ENCODE measurements around the gene OXA1L.
"Not testable (repeated sequence)": the region's sequence is repeated elsewhere in the genome, so short reads cannot be mapped to it uniquely, and the experiment has no call there.

Gene OXA1L

DNA sequence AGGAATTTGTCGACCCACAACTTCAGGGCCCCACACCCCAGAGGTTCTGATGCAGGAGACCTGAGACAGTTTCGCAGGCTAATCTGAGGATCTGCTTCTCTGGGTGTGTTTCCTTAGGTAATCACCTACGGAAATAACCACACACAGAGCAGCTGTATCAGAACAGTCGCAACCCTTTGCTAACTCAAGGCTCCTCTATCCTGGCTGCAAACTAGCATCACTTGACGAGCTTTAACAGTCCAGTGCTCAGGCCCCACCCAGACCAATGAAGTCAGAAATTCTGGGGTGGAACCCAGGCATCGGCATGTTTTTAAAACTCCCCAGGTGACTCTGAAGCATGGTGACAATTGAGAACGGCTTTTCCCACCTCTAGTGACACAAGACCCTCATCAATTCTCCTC lies 28.1 kb downstream of the OXA1L start:
- in situ Hi-C loops (cut with HindIII; ENCODE audit: low pct_unique_long_range_greater_than_20kb, low sequenced_read_pairs) = no loop called here

DNA sequence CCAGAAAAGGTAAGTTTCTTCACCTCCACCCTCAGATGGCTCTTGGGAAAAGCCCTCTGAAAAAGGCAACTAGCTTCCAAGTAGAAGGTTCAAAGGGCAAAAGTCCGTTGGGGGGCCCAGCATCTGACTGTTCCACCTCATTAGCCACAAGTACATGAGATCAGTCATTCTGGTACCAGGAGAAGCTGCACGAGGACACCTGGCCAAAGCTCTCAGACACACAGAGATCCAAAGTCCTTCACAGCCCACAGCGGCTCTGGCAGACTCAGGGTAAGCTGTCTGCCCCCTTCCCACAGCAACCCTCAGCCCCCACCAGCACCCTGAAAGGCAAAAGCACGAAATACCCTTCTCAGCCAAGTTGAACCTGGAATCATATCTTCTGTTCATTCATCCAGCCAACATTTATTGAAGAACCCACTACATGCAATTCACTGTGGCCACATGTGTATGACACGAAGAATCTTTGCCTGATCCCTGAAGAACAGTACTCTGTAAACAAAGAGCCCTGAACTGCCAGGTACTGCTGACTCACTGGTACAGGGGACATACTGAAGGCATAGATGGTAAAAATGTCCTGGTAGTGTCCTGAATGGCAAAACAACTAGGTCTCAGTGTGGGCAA lies 29.7 kb downstream of the OXA1L start:
- in situ Hi-C loops (cut with HindIII; ENCODE audit: low pct_unique_long_range_greater_than_20kb, low sequenced_read_pairs) = no loop called here
- TF ChIP-seq JUND (IDR thresholded peaks at IDR 0.05; ENCODE audit: low read depth) = no peak
- DNase-seq (ENCODE audit: low read depth in 1 of 2, low spot score in 1 of 2) = no peak

More for the DNA sequence above, 28.1 kb downstream of the OXA1L start:
- DNase-seq (ENCODE audit: low read depth in 1 of 2, low spot score in 1 of 2) = no peak
- no peak for TF ChIP-seq JUND (IDR thresholded peaks at IDR 0.05; ENCODE audit: low read depth)

DNA sequence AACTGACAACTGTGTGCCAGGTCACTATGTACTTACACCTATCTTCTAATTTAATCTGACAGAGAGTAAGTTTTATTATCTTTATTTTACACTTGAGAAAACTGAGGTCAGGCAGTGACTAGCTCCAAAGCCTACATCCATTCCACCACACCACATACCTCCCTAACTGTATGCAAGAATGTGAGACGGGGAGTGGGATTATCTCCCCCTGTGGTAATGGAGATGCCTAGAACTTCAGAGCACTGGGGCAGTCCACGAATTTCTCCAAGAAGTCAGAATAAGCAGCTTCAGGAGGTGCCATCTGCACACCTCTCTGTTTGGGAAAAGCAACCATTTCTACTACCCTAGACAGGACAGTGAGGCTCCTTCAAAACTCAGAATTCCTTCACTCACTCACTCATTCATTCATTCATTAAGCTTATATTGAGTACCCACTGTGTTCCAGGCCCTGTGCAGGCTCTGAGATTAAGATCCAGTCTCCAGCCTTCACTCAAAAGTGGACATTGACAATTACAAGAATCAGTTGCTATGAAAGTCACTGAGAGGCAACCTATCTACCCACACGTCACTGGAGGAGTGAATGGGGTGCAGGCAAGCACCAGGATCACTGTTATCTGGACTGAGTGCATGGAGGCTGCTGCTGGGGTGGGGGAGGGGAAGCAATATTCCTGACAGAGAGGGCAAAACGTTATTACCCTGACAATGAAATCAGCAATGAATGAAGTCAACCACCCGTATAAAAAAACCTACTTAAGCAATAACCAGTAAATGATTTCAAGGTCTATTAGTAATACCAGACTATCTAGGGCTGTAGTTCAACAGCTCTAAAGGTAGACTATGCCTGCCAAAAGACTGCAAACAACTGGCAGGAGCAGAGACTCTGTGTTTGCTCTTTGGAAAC lies 30.8 kb downstream of the OXA1L start:
- no peak for DNase-seq (ENCODE audit: low read depth in 1 of 2, low spot score in 1 of 2)
- in situ Hi-C loops (cut with HindIII; ENCODE audit: low pct_unique_long_range_greater_than_20kb, low sequenced_read_pairs) = no loop called here
- TF ChIP-seq JUND (IDR thresholded peaks at IDR 0.05; ENCODE audit: low read depth) = no peak

DNA sequence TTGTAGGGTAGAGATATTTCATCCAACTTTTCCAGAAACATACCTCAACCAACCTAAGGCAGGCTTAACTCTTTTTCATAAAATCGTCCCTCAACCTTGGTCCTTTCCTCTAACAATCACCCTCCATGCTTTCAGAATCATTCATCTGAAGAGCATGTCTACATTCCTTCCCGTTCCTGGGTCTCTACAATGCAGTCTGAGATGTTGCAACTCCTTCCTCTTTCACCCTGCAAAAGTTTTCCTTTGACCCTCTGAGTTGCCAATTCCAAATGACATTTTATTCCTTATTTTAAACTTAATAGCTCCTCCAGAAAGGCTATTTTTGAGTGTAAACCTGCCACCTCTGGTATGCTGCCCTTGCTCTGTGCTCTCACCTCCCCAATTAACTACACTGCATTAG lies 32.0 kb downstream of the OXA1L start:
- in situ Hi-C loops (cut with HindIII; ENCODE audit: low pct_unique_long_range_greater_than_20kb, low sequenced_read_pairs) = no loop called here
- DNase-seq (ENCODE audit: low read depth in 1 of 2, low spot score in 1 of 2) = no peak
- no peak for TF ChIP-seq JUND (IDR thresholded peaks at IDR 0.05; ENCODE audit: low read depth)

- in situ Hi-C loops (cut with HindIII; ENCODE audit: low pct_unique_long_range_greater_than_20kb, low sequenced_read_pairs) = no loop called here
- TF ChIP-seq JUND (IDR thresholded peaks at IDR 0.05; ENCODE audit: low read depth) = no peak
- no peak for DNase-seq (ENCODE audit: low read depth in 1 of 2, low spot score in 1 of 2)
Observed at GRCh38 chr14:22800346-22800745, 33.9 kb downstream of the OXA1L start.

DNA sequence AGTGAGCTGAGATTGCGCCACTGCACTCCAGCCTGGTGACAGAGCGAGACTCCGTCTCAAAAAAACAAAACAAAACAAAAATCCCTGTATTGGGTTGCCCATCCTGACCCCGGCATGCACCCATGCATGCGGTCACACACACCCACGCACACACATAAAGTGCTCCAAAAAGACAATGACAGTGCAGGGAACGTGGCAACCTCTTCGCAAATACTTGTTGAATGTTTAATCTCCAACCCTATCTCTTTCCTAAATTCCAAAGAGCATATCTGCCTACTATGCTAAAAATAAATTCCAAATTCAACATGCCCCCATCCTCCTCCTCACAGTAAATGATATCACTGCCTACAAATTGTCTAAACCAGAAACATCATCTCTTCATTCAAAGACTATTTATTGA lies 35.2 kb downstream of the OXA1L start:
- no peak for TF ChIP-seq JUND (IDR thresholded peaks at IDR 0.05; ENCODE audit: low read depth)
- no peak for DNase-seq (ENCODE audit: low read depth in 1 of 2, low spot score in 1 of 2)
- in situ Hi-C loops (cut with HindIII; ENCODE audit: low pct_unique_long_range_greater_than_20kb, low sequenced_read_pairs) = no loop called here

DNA sequence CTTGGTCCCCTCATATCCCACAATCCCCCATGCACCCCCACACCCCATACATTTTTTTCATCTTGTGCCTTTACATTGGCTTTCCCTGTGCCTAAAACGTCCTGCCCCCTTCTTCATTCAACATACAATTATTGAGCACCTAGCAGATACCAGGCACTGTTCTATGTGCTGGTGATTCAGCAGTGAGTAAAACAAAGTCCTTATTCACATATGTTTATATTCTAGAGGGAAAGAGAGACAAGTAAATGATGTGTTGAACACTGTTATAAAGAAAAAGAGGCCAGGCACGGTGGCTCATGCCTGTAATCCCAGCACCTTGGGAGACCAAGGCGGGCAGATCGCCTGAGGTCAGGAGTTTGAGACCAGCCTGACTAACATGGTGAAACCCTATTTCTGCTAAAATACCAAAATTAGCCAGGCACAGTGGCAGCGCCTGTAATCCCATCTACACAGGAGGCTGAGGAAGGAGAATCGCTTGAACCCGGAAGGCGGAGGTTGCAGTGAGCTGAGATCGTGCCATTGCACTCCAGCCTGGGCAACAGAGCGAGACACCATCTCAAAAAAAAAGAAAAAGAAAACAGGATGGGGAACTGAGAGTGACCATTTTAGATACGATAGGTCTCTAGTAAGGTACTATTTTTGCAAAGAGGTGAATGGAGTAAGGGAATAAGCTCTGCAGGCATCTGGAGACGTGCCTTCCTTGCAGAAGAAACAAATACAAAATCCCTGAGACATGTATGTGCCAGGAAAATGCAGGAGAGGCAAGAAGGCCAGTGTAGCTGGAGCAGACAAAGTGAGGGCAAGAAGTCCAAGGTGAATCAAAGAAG lies 36.6 kb downstream of the OXA1L start:
- no peak for TF ChIP-seq JUND (IDR thresholded peaks at IDR 0.05; ENCODE audit: low read depth)
- in situ Hi-C loops (cut with HindIII; ENCODE audit: low pct_unique_long_range_greater_than_20kb, low sequenced_read_pairs) = no loop called here
- DNase-seq (ENCODE audit: low read depth in 1 of 2, low spot score in 1 of 2) = no peak

DNA sequence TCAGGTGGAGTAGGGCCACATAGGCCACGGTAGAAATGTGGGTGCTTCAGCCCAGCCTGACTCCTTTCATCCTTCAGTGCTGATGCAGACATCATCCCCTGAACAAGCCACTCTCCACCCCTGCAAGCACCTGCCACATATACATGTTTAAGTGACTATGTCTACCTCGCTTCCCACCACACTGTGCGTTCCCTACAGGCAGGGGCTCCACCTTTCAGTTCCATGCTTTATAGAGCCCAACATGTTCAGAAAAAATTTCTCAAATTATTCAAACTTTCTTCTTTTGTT lies 37.1 kb downstream of the OXA1L start:
- TF ChIP-seq JUND (IDR thresholded peaks at IDR 0.05; ENCODE audit: low read depth) = no peak
- in situ Hi-C loops (cut with HindIII; ENCODE audit: low pct_unique_long_range_greater_than_20kb, low sequenced_read_pairs) = no loop called here
- no peak for DNase-seq (ENCODE audit: low read depth in 1 of 2, low spot score in 1 of 2)

DNA sequence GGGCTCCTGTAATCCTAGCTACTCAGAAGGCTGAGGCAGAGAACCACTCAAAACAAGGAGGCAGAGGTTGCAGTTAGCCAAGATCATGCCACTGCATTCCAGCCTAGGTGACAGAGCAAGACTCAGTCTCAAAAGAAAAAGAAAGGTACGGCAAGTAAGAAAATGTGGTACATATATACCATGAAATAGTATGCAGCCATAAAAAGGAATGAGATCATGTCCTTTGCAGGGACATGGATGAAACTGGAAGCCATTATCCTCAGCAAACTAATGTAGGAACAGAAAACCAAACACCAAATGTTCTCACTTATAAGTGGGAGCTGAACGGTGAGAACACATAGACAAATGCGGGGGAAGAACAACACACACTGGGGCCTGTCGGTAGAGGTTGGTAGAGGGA lies 38.7 kb downstream of the OXA1L start:
- in situ Hi-C loops (cut with HindIII; ENCODE audit: low pct_unique_long_range_greater_than_20kb, low sequenced_read_pairs); DNase-seq (ENCODE audit: low read depth in 1 of 2, low spot score in 1 of 2): not testable (repeated sequence)

- no peak for DNase-seq (ENCODE audit: low read depth in 1 of 2, low spot score in 1 of 2)
- TF ChIP-seq JUND (IDR thresholded peaks at IDR 0.05; ENCODE audit: low read depth) = no peak
- in situ Hi-C loops (cut with HindIII; ENCODE audit: low pct_unique_long_range_greater_than_20kb, low sequenced_read_pairs) = no loop called here
Observed at GRCh38 chr14:22807432-22808087, 41.1 kb downstream of the OXA1L start.

- no peak for DNase-seq (ENCODE audit: low read depth in 1 of 2, low spot score in 1 of 2)
- in situ Hi-C loops (cut with HindIII; ENCODE audit: low pct_unique_long_range_greater_than_20kb, low sequenced_read_pairs) = no loop called here
- no peak for TF ChIP-seq JUND (IDR thresholded peaks at IDR 0.05; ENCODE audit: low read depth)
Observed at GRCh38 chr14:22808388-22809209, 42.1 kb downstream of the OXA1L start.

DNA sequence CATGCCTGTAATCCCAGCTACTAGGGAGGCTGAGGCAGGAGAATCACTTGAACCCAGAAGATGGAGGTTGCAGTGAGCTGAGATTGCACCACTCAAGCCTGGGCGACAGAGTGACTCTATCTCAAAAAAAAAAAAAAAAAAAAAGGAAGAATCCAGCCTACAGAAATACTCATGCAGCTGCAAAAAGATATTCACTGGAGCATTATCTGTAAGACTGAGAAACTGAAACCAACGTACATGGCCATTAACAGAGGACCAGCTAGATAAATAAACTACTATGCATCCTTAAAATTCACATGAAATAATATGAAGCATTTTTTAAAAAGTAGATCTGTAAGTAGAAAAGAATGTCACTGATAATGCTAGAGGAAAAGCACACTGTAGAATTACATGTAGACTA lies 45.2 kb downstream of the OXA1L start:
- TF ChIP-seq JUND (IDR thresholded peaks at IDR 0.05; ENCODE audit: low read depth) = no peak
- in situ Hi-C loops (cut with HindIII; ENCODE audit: low pct_unique_long_range_greater_than_20kb, low sequenced_read_pairs) = no loop called here
- no peak for DNase-seq (ENCODE audit: low read depth in 1 of 2, low spot score in 1 of 2)

Measured in T47D (cell line).